H1 (cell line): ENCODE measurements around the gene RPS6KC1. TPM values are rescaled to one million over a fixed set of nuclear protein-coding genes. Genes with fewer than 3 reads are reported as not detected.

ENCODE experiments used
- CTCF ChIA-PET: fragments of 300-600 bp; sonication (Branson Sonifier 250); formaldehyde crosslinking; loops from one replicate; lab custom pipeline; 2021; ENCODE audit not compliant: partially characterized antibody; lab: Charles Lee
- POLR2A ChIA-PET: fragments of 300-600 bp; sonication (Branson Sonifier 250); formaldehyde crosslinking; loops from one replicate; lab custom pipeline; 2021; ENCODE audit warnings: inconsistent platforms; ENCODE audit not compliant: partially characterized antibody; lab: Charles Lee
- DNase-seq, 2 experiments: peaks; one replicate each; pipeline versions ENCODE4 v3.0.0 to v3.0.0-alpha.2; 2010 to 2022; ENCODE audit warnings: low spot score in 2 of 2, low read depth in 1 of 2, mixed read lengths in 1 of 2
- FAIRE-seq: peaks from 2 replicates; lab custom pipeline; 2011; peaks lifted over from hg19 to GRCh38; lab: Jason Lieb, UNC
- H2AFZ ChIP-seq: 2 replicates; pipeline ENCODE4 v1.8.1; 2012; ENCODE audit warnings: low read length, inconsistent platforms
- H2AK5ac ChIP-seq: 2 replicates; pipeline ENCODE4 v1.6.1; 2013; ENCODE audit warnings: low read depth, low read length
- H2BK120ac ChIP-seq: replicated peaks from 2 replicates; pipeline ENCODE3; 2013; ENCODE audit warnings: low read depth, low read length, inconsistent platforms
- H2BK12ac ChIP-seq: 2 replicates; pipeline ENCODE4 v1.6.1; 2013; ENCODE audit warnings: low read depth, low read length
- H2BK15ac ChIP-seq: 2 replicates; pipeline ENCODE4 v1.6.1; 2013; ENCODE audit warnings: low read length
- H2BK20ac ChIP-seq: 2 replicates; pipeline ENCODE4 v1.6.1; 2013; ENCODE audit warnings: low read length
- H2BK5ac ChIP-seq: 2 replicates; pipeline ENCODE4 v1.6.1; 2013; ENCODE audit warnings: low read depth, low read length
- H3K14ac ChIP-seq: 2 replicates; pipeline ENCODE4 v1.6.1; 2013; ENCODE audit warnings: inconsistent platforms; ENCODE audit not compliant: insufficient read length
- H3K18ac ChIP-seq: 2 replicates; pipeline ENCODE4 v1.6.1; 2013; ENCODE audit warnings: low read length; ENCODE audit errors: extremely low read depth
- H3K23ac ChIP-seq: 2 replicates; pipeline ENCODE4 v1.6.1; 2013; ENCODE audit warnings: inconsistent platforms; ENCODE audit not compliant: insufficient read length
- H3K23me2 ChIP-seq: 2 replicates; pipeline ENCODE4 v1.6.1; 2013; ENCODE audit warnings: low read depth, low read length
- H3K27ac ChIP-seq: 2 replicates; pipeline ENCODE4 v1.6.1; 2011; ENCODE audit warnings: low read depth, low read length, inconsistent platforms
- H3K27me3 ChIP-seq, 4 experiments: replicated peaks in 1 of 4; 1 replicate in 1 of 4; 2 replicates in 3 of 4; pipeline versions ENCODE4 v1.6.1 to v1.8.1; 2011 to 2013; ENCODE audit warnings: low read length in 3 of 4, mild to moderate bottlenecking in 3 of 4, inconsistent platforms in 2 of 4, mixed read lengths in 2 of 4, moderate library complexity in 1 of 4; ENCODE audit not compliant: control insufficient read depth in 3 of 4, insufficient read depth in 3 of 4; ENCODE audit errors: extremely low read depth in 1 of 4
- H3K36me3 ChIP-seq, 4 experiments: 2 replicates each; pipeline versions ENCODE4 v1.6.1 to v1.8.1; 2011 to 2013; ENCODE audit warnings: mild to moderate bottlenecking in 4 of 4, low read length in 3 of 4, moderate library complexity in 2 of 4, control low read depth in 1 of 4, inconsistent platforms in 1 of 4; ENCODE audit not compliant: insufficient read depth in 4 of 4, control insufficient read depth in 2 of 4
- H3K4ac ChIP-seq: replicated peaks from 2 replicates; pipeline ENCODE3; 2013; ENCODE audit warnings: low read length, low read depth, mixed read lengths, inconsistent platforms; ENCODE audit not compliant: insufficient read length
- H3K4me1 ChIP-seq, 4 experiments: replicated peaks in 1 of 4; 1 replicate in 1 of 4; 2 replicates in 3 of 4; pipeline versions ENCODE4 v1.6.1 to v1.8.1; 2011 to 2013; ENCODE audit warnings: low read length in 3 of 4, inconsistent platforms in 2 of 4, mixed read lengths in 1 of 4; ENCODE audit not compliant: insufficient read depth in 4 of 4, control insufficient read depth in 3 of 4
- H3K4me2 ChIP-seq, 2 experiments: 2 replicates each; pipeline versions ENCODE4 v1.6.1 to v1.8.1; 2011 to 2013; ENCODE audit warnings: low read depth in 2 of 2, low read length in 2 of 2, control low read depth in 1 of 2, inconsistent platforms in 1 of 2, mild to moderate bottlenecking in 1 of 2; ENCODE audit not compliant: insufficient read depth in 1 of 2
- H3K4me3 ChIP-seq, 4 experiments: fragments of 200-600, 300-600 bp in 1 of 4; sonication (generic), shearing (Covaris generic), sonication (Bioruptor Twin) in 1 of 4; 2 replicates each; pipeline versions ENCODE4 v1.5.1 to v1.8.1; 2011 to 2016; ENCODE audit warnings: low read length in 4 of 4, low read depth in 3 of 4, control low read depth in 2 of 4, inconsistent platforms in 2 of 4, mild to moderate bottlenecking in 2 of 4, mixed read lengths in 1 of 4, moderate library complexity in 1 of 4; ENCODE audit not compliant: insufficient read depth in 2 of 4; ENCODE audit errors: extremely low read depth in 1 of 4
- H3K56ac ChIP-seq: replicated peaks from 2 replicates; pipeline ENCODE3; 2013; ENCODE audit warnings: low read depth, mild to moderate bottlenecking, mixed read lengths, low read length, inconsistent platforms; ENCODE audit not compliant: insufficient read length
- H3K79me1 ChIP-seq: 2 replicates; pipeline ENCODE4 v1.6.1; 2013; ENCODE audit warnings: low read depth, low read length, control low read depth
- H3K79me2 ChIP-seq, 2 experiments: 2 replicates each; pipeline versions ENCODE4 v1.6.1 to v1.8.1; 2012 to 2013; ENCODE audit warnings: low read length in 2 of 2, mild to moderate bottlenecking in 2 of 2, inconsistent platforms in 1 of 2; ENCODE audit not compliant: insufficient read depth in 2 of 2, control insufficient read depth in 1 of 2
- H3K9ac ChIP-seq, 4 experiments: replicated peaks in 1 of 4; 1 replicate in 1 of 4; 2 replicates in 3 of 4; pipeline versions ENCODE4 v1.6.1 to v1.8.1; 2011 to 2013; ENCODE audit warnings: low read depth in 3 of 4, low read length in 3 of 4, control low read depth in 2 of 4, mild to moderate bottlenecking in 2 of 4, moderate library complexity in 2 of 4, inconsistent platforms in 1 of 4; ENCODE audit errors: extremely low read depth in 1 of 4
- H3K9me3 ChIP-seq, 2 experiments: 2 replicates each; pipeline versions ENCODE4 v1.6.1 to v1.8.1; 2012 to 2013; ENCODE audit warnings: mild to moderate bottlenecking in 2 of 2, moderate library complexity in 2 of 2, control low read depth in 1 of 2, inconsistent platforms in 1 of 2, low read depth in 1 of 2, low read length in 1 of 2, mixed read lengths in 1 of 2; ENCODE audit not compliant: insufficient read depth in 2 of 2
- H4K20me1 ChIP-seq, 2 experiments: replicated peaks in 1 of 2; 2 replicates each; pipeline versions ENCODE3 to v1.8.1; 2011 to 2013; ENCODE audit warnings: inconsistent platforms in 2 of 2, low read length in 2 of 2, mild to moderate bottlenecking in 1 of 2; ENCODE audit not compliant: insufficient read depth in 2 of 2, control insufficient read depth in 1 of 2
- H4K5ac ChIP-seq: 2 replicates; pipeline ENCODE4 v1.6.1; 2013; ENCODE audit warnings: low read length, low read depth, mixed read lengths, inconsistent platforms; ENCODE audit not compliant: insufficient read length
- H4K8ac ChIP-seq: 2 replicates; pipeline ENCODE4 v1.8.0; 2013; ENCODE audit warnings: mild to moderate bottlenecking, moderate library complexity, low read length, inconsistent platforms; ENCODE audit not compliant: insufficient read depth; ENCODE audit errors: extremely low read depth
- H4K91ac ChIP-seq: replicated peaks from 2 replicates; pipeline ENCODE3; 2013; ENCODE audit warnings: low read length, mixed read lengths, inconsistent platforms; ENCODE audit not compliant: insufficient read length
- CEBPB ChIP-seq: IDR thresholded peaks from 2 replicates; pipeline ENCODE4 v1.6.1; 2012; ENCODE audit warnings: low read depth, low read length
- EGR1 ChIP-seq: IDR thresholded peaks from 2 replicates; pipeline ENCODE4 v1.6.1; 2011; ENCODE audit warnings: low read depth, low read length, borderline replicate concordance
- EP300 ChIP-seq, 2 experiments: IDR thresholded peaks; 1 replicate in 1 of 2; 2 replicates in 1 of 2; pipeline ENCODE4 v1.6.1; 2011 to 2012; ENCODE audit warnings: low read depth in 2 of 2, low read length in 2 of 2, mild to moderate bottlenecking in 2 of 2, borderline replicate concordance in 1 of 2, inconsistent platforms in 1 of 2, moderate library complexity in 1 of 2
- POLR2A ChIP-seq, 2 experiments: IDR thresholded peaks; 1 replicate in 1 of 2; 2 replicates in 1 of 2; pipeline ENCODE4 v1.6.1; 2011; ENCODE audit warnings: low read depth in 2 of 2, low read length in 2 of 2, mild to moderate bottlenecking in 2 of 2; ENCODE audit errors: control extremely low read depth in 1 of 2
- RAD21 ChIP-seq, 2 experiments: IDR thresholded peaks in 1 of 2; conservative IDR thresholded peaks in 1 of 2; 2 replicates each; pipeline ENCODE4 v1.6.1; 2011; ENCODE audit warnings: low read depth in 2 of 2, low read length in 2 of 2, improper control_type of control experiment in 1 of 2, inconsistent platforms in 1 of 2, mild to moderate bottlenecking in 1 of 2, moderate library complexity in 1 of 2
- WGBS, 2 experiments: shearing (Covaris generic) in 1 of 2; methylation state at CpG; one replicate each; pipeline versions ENCODE4 v1.1.6 to v1.1.7; 2013 to 2015; ENCODE audit warnings: low lambda C conversion rate in 2 of 2, mixed read lengths in 2 of 2, inconsistent platforms in 1 of 2, low coverage in 1 of 2, missing lambda C conversion rate in 1 of 2; ENCODE audit not compliant: insufficient replicate concordance in 2 of 2, insufficient coverage in 1 of 2, insufficient read length in 1 of 2; ENCODE audit errors: extremely low coverage in 1 of 2, missing lambda C conversion rate in 1 of 2; 5-methylcytosine and 5-hydroxymethylcytosine counted together
- polyA plus RNA-seq, 7 experiments: library from polyadenylated mRNA; depleted of rRNA in 3 of 7; stranded (reverse) in 5 of 7; unstranded in 2 of 7; fragments of >200 nt in 5 of 7; fragments of 200-250 nt in 2 of 7; gene quantifications; 1 replicate in 5 of 7; 2 replicates in 1 of 7; 4 replicates in 1 of 7; pipeline versions ENCODE4 v1.2.1 to v1.2.3, GENCODE V29; 2011 to 2013; ENCODE audit warnings: missing spikeins in 2 of 7, mixed read lengths in 2 of 7
- total RNA-seq: library from RNA; stranded (reverse); fragmentation: NEBNext Ultra II Directional; extraction: Animal tissue kit (Norgen Biotek cat#: 25700); gene quantifications from 2 replicates; pipeline ENCODE4 v1.2.1, GENCODE V29; 2021

Gene RPS6KC1
- total and polyA plus RNA-seq, 2 of the 8 experiments (the other 6 are each of a cell fraction or from before 2014, with no cell fraction given): 4.9 to 17.6 TPM

- Histone ChIP-seq H3K27ac (no peak overlapping the region), H3K27me3 (no peaks in the 10 kb centered on the region), H3K56ac (no peak overlapping the region), H2BK120ac (no peak overlapping the region), H2AFZ (no peak overlapping the region), H3K23me2 (no peaks in the 10 kb centered on the region; the same call in 1 of the 2 replicates), H3K4me3 (no peak overlapping the region), H3K9me3 (no peaks in the 10 kb centered on the region), H2BK20ac (no peak overlapping the region), H3K4me2 (no peak overlapping the region), H3K79me1 (no peaks in the 10 kb centered on the region; the same call in 1 of the 2 replicates), H2AK5ac (no peak overlapping the region), H3K23ac (no peak overlapping the region), H4K5ac (no peak overlapping the region), H3K4me1 (peaks cover 0 to 7% (median under 1%) of the 10 kb centered on the region in 4 experiments; a peak in 2 of 7 replicates), H4K8ac (no peak overlapping the region), H3K9ac (no peak overlapping the region), H3K36me3 (no peaks in the 10 kb centered on the region), H4K20me1 (no peaks in the 10 kb centered on the region), H3K4ac (no peak overlapping the region), H3K79me2 (peaks cover 0 to 57% of the 10 kb centered on the region in 2 experiments; a peak in 2 of 4 replicates), H3K18ac (no peak overlapping the region), H2BK15ac (no peak overlapping the region), H2BK12ac (no peak overlapping the region), H3K14ac (no peak overlapping the region), H2BK5ac (no peak overlapping the region), H4K91ac (no peak overlapping the region)
- DNase-seq (no peak), FAIRE-seq (no peak)
- POLR2A ChIA-PET: no interaction called here
- CTCF ChIA-PET: interaction anchor here (1.2 to 1.3 kb wide), 2 partner anchors 9 to 11 kb away, joined by 3 read pairs; no protein-coding TSS in a partner anchor
- TF ChIP-seq EP300 (IDR thresholded peaks at IDR 0.05; ENCODE audit: borderline replicate concordance in 1 of 2, low read depth in 2 of 2, low read length in 2 of 2) (no peak), CEBPB (peak; percentile 69), RAD21 (IDR thresholded peaks at IDR 0.05 in 1 of 2, conservative IDR thresholded peaks at IDR 0.05 in 1 of 2; ENCODE audit: low read depth in 2 of 2, low read length in 2 of 2) (no peak), POLR2A (IDR thresholded peaks at IDR 0.05; ENCODE audit: control extremely low read depth in 1 of 2, low read depth in 2 of 2, low read length in 2 of 2) (no peak), EGR1 (no peak)
- 91% methylated on average over 3 of the region's 3 CpGs; no CpG with 5 or more reads in 1 of the 2 experiments for WGBS, 2 experiments
These were observed 4.7 kb downstream of the RPS6KC1 start for GRCh38 chr1:213055767-213056166.
